GM19395 (cell line): Measurements from ENCODE around the gene SUGP2.

Source experiments
- ATAC-seq: cut with Tn5 transposase; IDR thresholded peaks from one replicate; pipeline ENCODE4 v1.9.1; 2021; ENCODE audit warnings: mild to moderate bottlenecking, moderate library complexity; ENCODE audit not compliant: unreplicated experiment

SUGP2 gene

GRCh38 chr19:18992696-18993095, 40.6 kb downstream of the SUGP2 start:
- no peak for ATAC-seq

- no peak for ATAC-seq
These were observed 41.8 kb downstream of the SUGP2 start for GRCh38 chr19:18991468-18991867.

DNA sequence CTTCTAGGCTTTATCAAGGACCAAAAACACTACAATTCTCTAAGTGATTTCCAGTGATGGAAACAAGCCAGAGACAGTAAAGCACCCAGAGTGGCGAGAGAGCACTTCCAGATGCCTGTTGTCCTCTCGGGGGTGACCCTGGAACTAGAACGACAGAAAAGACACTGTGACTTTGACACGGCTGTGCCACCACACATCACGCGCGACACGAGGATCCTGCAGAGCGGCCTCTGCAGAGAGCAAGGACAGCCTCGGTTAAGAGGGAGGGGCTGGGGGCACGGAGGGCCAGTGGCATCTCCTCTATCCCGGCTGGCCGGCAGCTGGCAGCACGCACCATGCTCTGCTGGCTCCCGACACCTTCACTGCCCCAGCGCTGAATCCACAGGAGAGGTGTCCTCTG, 42.3 kb downstream of the SUGP2 start:
- no peak for ATAC-seq

- ATAC-seq, result no peak
These were observed 43.1 kb downstream of the SUGP2 start for GRCh38 chr19:18990128-18990708.

DNA sequence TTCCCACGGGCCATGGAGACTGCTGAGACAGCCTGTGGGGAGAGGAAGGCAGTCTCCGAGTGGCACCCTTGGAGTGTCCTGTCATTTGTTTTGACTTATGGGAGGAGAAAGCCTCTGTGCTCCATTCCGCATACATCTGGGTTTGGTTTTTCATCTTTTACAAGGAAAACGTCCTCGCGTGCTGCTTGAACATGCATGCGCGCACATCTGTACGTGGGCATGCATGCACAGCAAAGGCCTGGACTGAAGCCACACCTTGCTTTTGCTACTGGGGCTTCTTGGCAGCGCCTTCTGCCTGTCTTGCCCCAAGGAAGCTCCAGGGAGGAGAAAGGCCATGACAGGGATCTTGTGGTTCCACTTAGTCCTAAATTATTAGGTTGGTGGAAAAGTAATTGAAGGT, 44.0 kb downstream of the SUGP2 start:
- ATAC-seq, result no peak

GRCh38 chr19:18987456-18987855, 45.9 kb downstream of the SUGP2 start:
- no peak for ATAC-seq

DNA sequence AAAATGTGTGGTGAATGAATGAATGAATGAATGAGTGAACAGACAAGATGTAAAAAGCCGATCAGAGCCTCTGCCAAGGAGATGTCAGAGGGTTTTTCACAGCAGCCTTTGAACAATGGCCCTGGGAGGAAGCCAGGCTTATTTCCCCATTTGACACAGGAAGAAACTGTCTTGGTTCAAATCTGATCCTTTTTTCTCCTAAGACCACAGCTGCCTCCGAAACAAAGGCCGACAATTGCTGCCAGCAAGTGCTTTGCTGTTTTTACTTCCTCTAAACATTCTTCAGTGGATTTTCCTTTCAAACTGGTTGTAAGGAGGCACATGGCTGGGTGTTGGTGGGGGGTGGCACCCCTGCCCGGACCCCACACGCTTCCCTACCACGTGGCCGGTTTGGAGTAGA, 48.1 kb downstream of the SUGP2 start:
- ATAC-seq, result no peak

- no peak for ATAC-seq
These were observed 49.1 kb downstream of the SUGP2 start for GRCh38 chr19:18984251-18984650.

DNA sequence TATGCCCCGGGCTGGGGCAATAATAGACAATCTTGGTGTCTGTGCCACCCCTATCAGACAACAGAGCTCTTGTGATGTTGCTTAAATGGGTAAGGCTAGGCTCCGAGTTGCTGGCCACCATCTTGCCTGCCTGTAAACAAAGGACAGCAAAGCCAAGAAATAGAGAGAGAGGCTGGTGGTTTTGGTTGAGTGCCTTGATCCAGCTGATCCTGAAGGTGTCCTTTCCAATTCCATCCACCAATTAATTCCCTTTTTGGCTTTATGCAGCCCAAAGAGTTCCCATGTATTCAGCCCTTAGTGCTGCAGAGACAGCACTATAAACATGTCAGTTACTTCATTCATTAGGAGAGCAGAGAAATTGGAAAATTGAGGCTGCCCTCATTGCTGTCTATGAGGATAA, 50.6 kb downstream of the SUGP2 start:
- ATAC-seq, result no peak

DNA sequence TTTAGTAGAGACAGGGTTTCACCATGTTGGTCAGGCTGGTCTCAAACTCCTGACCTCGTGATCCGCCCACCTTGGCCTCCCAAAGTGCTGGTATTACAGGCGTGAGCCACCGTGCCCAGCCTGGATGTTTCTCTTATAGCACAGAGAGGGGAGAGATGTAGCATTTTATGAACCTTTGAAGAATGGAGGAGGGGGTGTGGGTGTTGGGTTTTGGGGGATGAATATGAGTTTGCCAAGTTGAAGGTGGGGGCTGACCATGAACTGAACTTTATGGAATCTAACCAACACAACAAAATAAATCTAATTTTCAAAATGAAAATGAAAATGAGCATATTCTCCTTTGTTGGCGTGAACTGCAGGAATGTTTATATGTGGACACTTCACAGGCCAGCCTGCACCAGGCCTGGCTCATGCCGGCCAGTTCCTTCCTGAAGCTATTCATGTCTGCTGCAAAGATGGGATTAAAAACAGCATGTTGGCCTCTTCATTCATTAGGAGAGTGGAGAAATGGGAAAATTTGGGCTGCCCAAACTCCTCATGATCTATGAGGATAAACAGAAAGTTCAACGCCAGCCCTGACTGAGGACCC, 52.8 kb downstream of the SUGP2 start:
- no peak for ATAC-seq

DNA sequence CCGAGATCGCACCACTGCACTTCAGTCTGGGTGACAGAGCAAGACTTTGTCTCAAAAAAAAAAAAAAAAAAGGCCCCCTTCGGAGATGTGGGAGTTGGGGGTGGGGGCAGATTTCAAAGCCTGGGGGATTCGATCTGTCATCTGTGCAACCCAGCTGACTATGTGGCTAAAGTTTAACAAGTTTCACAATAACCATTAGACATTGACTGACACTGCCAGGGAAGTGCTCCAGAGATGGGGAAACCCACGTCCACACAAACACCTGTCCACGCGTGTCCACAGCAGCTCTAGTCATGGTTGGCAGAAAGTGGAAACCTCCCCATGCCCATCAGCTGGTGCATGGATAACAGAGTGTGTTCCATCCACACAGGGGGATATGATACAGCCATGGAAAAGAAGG, 54.7 kb downstream of the SUGP2 start:
- no peak for ATAC-seq

DNA sequence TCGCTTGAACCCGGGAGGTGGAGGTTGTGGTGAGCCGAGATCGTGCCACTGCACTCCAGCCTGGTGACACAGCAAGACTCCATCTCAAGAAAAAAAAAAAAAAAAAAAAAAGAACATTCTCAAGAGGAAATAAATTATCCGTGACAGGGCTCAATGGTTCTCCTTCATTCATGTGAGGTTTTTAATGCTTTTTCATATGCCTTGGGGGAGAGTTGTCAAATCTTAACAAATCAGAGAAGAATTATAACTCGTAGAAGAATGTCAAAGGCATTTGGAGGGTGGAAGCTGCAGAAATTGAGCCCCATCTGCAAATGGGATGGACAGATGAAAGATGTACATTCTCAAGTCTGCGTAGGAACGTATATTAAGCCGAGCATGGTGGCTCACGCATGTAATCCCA, 57.4 kb downstream of the SUGP2 start:
- no peak for ATAC-seq

- ATAC-seq, result no peak
These were observed 58.3 kb downstream of the SUGP2 start for GRCh38 chr19:18975011-18975410.

GRCh38 chr19:18972851-18973250, 60.5 kb downstream of the SUGP2 start:
- no peak for ATAC-seq

DNA sequence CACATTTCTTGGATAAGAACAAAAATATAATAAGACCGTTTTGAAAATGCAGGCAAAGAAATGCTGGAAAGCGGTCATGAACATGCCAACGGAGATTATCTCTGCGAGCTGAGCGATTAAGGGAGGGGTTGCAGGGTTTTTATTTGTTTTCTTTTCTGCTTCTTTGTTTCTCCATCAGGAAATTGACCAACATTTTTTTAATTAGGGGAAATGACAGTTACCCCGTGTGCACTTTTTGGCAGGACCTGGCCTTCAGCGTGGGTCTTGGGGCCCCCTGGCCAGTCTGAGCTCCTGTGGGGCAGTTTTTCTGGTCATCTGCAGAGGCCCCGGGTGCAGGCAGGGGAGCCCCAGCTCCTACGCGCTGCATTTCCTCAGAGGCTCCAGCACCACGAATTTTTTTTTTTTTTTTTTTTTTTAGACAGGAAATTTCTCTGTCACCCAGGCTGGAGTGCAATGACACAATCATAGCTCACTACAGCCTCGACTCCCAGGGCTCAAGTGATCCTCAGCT, 61.0 kb downstream of the SUGP2 start:
- no peak for ATAC-seq

DNA sequence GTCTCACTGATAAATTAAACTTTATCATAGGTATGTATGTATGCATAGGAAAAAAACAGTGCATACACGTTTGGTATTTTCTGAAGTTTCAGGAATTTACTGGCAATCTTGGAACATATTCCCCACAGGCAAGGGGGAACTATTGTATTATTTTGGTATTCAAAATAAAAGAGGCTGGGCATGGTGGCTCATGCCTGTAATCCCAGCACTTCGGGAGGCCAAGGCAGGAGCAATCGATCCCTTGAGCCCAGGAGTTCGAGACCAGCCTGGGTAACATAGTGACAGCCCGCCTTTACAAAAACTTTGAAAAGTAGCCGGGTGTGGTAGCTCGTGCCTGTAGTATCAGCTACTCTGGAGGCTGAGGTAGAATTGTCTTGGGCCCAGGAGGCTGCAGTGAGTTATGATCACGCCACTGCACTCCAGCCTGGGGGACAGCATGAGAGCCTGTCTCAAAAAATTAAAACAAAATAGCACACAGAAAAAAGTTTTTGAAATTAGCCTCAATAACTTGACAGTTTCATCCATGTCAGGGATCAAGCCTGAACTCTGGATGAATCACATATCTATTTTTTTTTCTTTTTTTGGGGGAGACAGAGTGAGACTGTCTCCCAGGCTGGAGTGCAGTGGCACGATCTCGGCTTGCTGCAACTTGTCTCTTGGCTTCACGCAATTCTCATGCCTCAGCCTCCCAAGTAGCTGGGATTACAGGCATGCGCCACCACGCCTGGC, 63.2 kb downstream of the SUGP2 start:
- ATAC-seq, result no peak

DNA sequence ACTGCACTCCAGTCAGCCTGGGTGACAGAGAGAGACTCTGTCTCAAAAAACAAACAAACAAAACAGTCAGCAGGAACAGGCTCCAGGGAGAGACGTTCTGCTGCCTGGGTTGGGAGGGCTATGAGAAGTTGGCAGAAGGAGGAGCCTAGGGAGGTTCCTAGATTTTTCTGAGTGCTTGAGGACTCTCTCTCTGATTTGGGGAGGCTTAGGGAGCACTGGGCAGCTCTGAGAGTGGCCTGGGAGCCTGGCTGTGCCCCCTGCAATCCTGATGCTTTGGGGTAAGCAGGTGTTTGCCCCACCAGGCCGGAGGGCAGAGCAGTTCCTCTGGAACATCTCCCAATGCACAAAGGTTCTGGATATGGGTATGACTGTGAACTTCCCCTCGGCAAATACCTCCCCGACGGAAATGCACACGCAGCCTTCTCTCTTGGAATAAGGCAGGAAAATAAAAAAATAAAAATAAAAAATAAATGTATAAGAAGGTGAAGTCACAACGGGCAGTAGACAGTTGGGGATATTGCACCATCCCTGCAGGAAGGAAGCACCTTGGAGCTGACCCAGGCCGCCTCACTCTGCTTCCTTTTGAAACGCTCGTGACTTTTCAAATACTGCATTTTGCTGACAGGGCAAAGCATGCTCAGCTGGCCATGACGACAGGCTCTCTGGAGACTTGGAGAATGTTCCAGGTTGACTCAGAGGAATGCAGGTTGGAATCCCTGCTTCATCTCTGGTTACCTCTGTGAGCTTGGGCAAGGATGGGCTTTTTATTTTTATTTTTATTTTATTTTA, 65.8 kb downstream of the SUGP2 start:
- ATAC-seq, result no peak

GRCh38 chr19:18966307-18966706, 67.0 kb downstream of the SUGP2 start:
- ATAC-seq, result no peak

DNA sequence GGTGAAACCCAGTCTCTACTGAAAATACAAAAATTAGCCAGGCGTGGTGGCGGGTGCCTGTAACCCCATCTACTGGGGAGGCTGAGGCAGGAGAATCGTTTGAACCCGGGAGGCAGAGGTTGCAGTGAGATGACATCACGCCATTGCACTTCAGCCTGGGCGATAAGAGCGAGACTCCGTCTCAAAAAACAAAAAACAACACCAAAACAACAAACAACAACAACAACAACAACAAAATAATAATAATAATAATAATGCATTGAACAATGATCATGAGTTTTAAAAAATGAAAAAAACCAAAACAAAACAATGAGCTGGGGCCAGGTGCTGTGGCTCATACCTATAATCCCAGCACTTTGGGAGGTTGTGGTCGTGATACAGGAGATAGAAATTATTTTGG, 69.2 kb downstream of the SUGP2 start:
- ATAC-seq, result no peak

DNA sequence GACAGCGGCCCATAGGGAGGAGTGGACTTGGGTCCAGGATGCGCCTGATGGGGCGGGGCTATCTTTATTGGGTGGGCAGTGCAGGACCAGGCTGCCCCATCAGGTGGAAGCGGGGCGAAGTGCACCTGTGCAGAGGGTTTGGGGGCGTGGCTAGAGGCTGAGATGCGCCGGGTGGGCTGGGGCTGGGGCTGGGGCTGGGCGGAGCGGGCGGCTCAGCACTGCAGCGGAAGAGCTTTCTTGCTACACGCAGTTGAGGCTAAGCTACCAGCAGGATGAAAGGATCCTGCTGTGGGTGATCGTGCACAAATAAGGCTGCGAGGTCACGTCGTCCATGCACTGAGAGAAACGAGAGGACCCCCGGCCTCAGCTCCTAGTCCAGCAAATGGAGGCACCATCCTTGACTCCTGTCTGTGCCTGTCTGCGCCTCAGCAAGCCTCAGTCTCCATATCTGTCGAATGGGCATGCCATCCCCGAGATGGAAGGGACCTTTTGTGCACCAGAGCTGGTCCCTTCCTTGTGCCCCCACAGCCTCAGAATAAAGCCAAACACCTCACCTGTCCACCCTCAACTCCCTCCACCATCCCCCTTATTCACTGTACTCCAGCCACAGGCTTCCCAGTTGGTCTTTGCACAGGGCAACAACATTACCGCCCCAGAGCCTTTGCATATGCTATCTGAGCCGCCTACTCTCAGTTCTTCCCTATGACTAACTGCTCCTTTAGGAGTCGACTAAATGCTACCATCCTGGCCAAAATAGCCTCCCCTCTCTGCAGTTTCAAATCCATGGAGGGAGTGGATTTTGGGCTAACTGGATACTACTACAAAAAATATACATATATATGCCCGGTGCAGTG, 71.3 kb downstream of the SUGP2 start:
- ATAC-seq, result no peak

DNA sequence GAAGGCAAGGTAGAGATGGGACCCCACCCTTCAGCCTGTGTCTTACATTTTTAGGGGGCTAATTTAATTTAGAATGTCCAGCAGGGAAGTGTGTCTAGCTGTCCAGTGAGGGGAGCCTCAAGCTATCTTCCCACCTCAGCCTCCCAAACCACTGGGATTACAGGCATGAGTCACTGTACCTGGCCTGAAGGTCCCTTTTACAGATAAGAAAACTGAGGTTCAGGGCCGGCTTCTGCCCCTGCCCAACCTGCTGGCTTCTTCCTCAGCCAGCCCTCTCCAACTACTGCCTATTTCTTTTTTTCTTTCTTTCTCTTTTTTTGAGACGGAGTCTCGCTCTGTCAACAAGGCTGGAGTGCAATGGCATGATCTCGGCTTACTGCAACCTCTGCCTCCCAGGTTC, 72.9 kb downstream of the SUGP2 start:
- ATAC-seq, result no peak
